ENCODE measurements around the gene TGFB1.
"Not testable (repeated sequence)": the region's sequence is repeated elsewhere in the genome, so short reads cannot be mapped to it uniquely, and the experiment has no call there.

TGFB1 gene

GRCh38 chr19:41346916-41347315, 6.8 kb downstream of the TGFB1 start:
- not testable (repeated sequence) for DNase-seq

- no peak for DNase-seq
Measured at GRCh38 chr19:41344162-41344561, 9.6 kb downstream of the TGFB1 start.

DNA sequence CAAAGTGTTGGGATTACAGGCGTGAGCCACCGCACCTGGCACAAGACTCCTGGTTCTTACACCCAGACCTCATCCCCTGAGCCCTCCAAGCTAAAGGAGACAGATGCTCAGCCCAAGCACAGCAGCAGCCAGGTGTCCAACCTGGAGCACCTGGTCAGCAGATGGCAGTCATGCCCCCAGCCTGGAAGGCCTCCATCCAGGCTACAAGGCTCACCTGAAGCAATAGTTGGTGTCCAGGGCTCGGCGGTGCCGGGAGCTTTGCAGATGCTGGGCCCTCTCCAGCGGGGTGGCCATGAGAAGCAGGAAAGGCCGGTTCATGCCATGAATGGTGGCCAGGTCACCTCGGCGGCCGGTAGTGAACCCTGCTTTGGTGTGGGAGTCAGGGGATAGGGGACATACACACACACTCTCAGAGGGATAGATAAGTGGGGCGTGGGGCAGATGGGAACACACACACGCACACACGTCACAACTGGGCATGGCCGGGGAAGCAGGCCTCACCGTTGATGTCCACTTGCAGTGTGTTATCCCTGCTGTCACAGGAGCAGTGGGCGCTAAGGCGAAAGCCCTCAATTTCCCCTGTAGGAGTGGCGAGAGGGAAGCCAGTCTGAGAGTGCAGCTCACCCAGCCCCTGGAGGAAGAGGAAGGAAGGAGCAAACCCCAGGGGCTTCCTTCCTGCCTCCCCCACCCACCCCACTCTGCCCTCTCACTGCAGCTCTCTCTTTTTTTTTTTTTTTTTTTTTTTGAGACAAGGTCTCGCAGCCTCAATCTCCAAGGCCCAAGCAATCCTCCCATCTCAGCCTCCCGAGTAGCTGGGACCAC, 11.8 kb downstream of the TGFB1 start:
- DNase-seq, result no peak

DNA sequence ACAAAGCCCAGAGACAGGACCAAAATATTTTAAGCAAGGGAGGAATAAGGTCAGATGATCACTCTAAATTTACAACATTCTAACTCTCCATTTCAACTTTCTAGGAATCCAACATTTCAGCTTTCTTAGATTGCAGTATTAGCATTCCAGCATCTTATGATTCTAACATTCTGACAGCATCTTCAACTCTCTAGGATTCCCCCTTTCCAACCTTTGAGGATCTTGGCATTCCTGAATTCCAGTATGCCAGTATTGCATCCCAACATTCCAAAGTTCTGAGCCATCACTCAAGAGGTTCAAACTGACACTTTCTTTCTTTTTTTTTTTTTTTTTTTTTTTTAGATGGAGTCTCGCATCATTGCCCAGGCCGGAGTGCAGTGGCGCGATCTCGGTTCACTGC, 13.8 kb downstream of the TGFB1 start:
- no peak for DNase-seq

- DNase-seq, result no peak
Measured at GRCh38 chr19:41335467-41335866, 18.3 kb downstream of the TGFB1 start.

DNA sequence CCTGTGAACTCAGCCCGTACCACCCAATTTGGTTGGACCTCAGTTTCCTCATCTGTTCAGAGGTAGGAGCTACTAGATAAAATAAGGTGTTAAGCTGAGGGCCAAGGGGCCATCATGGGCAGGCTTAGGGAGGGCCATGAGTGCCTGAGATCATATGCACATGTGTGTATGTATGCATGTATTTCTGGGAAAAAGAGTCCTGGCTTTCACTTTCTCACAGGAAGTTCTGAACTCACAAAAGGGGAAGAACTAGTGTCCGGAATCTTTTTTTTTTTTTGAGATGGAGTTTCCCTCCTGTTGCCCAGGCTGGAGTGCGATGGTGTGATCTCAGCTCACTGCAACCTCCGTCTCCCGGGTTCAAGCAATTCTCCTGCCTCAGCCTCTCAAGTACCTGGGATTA, 18.9 kb downstream of the TGFB1 start:
- DNase-seq, result no peak

DNA sequence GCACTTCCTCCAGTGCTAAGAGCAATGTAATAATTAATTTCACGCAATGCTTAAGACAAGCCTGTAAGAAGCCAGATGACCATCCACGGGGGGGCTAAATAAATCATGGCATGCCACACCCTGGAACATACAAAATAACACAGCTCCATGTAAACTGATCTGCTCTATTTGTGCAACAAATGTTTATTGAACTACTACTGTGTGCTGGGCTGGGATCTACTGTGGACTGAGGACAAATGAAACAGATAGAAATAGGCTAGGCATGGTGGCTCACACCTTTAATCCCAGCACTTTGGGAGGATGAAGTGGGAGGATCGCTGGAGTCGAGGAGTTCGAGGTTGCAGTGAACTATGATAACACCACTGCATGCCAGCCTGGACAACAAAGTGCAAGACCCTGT, 21.3 kb downstream of the TGFB1 start:
- no peak for DNase-seq

GRCh38 chr19:41332000-41332399, 21.7 kb downstream of the TGFB1 start:
- no peak for DNase-seq

- no peak for DNase-seq
Measured at GRCh38 chr19:41330946-41331678, 22.6 kb downstream of the TGFB1 start.

DNA sequence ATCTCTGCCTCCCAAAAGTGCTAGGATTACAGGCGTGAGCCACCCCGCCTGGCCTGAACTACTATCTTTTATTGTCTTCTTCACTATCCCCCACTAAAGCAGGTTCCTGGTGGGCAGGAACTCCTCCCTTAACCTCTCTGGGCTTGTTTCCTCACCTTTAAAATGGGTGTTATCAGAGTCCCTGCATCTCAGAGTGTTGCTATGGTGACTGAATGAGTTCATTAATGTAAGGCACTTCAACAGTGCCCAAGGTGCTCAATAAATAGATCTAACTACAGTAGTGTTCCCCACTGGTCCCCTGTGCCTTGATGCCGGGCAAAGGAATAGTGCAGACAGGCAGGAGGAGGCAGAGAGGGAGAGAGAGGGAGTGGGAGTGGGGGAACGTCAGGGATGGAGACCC, 23.2 kb downstream of the TGFB1 start:
- no peak for DNase-seq

DNA sequence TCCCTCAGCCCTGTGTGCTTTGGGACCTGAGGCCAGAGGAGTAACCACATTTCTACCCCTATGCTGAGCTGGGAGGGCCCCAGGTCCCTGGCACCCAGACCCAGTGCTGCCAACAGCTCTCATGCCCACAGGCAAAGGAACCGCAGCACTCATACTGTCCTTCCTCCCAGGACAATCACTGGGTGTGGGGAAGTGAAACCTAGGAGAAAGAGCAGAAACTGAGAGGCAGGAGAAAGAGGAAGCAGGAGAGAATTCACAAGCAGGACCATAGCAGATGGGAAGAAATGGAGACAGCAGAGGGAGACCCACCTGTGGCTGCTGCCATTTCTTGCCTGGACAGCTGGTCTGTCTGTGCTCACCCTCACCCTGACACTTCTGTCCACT, 24.9 kb downstream of the TGFB1 start:
- DNase-seq, result no peak

- DNase-seq, result no peak
Measured at GRCh38 chr19:41328157-41328841, 25.4 kb downstream of the TGFB1 start.

DNA sequence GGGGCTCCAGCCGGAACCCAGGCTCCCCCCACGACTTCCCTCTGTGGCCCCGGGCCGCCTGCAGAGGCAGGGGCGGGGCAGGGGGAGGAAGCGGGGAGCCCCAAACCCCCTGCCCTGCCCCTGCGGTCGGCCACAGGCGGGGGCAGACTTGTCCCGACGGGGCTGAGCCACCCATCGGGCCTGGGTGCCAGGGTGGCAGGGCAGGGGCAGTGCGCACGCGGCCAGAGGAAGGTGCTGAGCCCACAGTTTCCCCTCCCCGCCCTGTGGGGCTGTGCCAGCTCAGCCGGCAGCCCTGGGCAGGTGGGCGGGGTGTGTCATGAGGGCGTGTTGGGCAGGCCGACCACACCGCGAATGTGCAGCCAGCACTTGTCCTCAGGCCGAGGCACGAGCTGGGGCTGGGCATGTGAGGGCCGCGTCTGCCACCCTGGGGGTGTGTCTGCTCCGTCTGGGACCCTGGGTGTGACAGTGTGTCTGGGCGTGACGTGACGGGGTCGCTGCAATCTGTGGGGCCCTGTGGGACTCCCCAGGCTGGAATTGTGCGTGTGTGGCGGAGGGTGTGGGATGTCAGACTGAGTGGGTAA, 26.1 kb downstream of the TGFB1 start:
- peak; percentile 60 for DNase-seq

DNA sequence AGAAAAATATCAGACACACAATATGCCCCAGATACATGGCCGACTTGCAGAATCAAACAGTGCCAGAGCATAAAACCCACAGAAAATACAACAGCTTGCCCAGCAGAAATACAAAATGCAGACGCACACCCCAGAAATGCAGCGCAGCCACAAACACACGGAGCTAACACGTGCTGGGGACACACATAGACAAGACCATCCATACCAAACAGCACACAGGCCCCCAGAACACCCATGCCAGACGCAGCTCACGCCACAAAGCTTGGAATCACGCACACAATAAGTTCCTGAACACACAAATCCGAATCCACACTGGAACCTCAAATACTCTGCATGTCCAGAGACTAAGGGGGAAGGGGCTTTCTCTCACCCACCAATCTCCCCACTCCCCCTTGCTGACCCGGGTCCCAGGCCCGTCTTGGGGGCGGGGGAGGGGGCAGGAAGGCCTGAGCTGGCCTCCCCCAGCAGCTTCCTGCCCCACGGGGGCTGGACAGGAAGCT, 26.6 kb downstream of the TGFB1 start:
- peak; percentile 48 for DNase-seq

DNA sequence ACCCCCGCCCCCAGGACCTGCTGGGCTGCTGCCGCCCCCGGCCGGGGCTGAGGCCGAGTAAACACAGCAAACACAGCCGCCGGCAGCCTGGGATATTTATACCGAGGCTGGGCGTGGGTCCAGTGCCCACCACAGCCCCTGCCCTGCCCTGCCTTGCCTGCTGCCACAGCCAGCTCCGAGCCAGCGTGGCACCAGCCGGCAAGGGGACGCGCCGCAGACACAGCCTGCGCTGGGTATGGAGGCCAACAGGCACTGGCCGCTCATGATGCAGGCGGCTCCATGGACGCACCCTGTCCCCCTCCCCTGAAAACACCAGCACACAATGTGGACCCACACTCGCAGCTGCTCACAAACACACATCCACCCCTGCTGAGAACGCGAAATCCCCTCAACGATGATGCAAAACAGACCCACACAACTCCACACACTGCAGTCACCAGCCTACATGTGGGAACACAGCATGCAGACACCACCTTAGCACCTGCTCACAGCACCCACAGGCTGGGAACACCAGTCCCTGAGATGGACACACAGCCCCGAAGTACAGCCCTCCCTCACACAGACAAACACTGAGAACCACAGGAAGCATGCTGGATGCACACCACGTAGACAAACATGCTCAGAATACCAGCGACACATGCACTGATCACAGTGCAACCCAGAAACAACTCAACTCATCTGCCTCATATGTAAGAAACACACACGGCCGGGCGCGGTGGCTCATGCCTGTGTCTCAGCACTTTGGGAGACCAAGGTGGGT, 27.6 kb downstream of the TGFB1 start:
- DNase-seq, result peak; percentile 63

GRCh38 chr19:41325640-41325946, 28.1 kb downstream of the TGFB1 start:
- DNase-seq, result no peak

DNA sequence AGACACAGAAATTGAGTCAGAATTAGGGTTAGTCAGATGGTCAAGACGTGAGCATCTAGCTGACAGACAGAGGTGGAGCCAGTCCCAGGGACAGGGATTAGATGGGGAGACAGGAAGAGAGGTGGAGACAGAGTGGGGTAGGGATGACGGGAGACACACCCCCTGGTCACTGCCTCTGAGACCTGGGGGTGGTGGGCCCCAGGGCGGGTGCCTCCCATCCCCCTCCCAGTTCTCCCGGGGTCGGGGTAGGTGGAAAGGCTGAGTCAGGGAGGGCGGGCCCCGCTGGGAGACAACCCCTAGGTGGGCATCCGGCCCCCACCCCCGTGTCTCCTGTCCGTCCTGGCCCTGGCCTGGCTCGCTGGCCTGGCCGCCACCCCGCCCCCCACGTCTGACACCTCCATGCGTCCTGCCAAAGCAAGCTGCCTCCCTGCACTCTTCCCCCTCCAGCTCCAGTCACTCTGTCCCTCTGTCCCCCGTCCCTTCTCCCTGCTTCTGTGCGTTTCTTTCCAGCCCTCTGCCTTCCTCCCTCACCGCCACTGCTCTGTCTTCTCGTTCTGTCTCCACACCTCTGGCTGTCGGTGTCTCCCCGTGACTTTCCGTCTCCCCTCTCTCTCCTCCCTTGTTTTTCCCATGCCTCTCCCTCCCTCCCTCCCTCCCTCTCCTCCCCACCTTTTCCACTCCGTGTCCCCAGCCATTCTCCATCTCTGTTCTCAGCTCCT, 28.6 kb downstream of the TGFB1 start:
- no peak for DNase-seq

DNA sequence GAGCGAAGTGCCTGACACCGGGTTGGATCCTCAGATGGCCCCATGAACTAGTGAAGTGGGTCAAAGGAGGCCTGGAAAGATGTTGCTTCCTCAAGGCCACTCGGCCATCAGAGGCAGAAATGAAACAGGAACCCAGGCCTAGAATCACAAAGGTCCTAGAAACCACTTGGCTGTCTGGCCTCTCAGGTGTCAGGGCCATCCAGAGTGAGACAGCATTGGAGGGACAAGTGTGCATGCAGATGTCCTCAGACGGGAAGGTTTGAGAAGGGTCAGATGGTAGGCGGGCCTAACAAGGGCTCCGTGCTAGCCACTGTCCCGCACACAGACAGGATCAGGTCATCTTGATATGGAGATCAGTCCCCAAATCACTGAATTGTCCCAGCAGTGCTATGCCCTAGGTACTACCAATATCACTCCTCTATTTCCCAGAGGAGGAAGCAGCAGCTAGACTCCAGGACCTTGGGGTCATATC, 29.5 kb downstream of the TGFB1 start:
- DNase-seq, result no peak

- DNase-seq, result no peak
Measured at GRCh38 chr19:41323430-41324125, 30.1 kb downstream of the TGFB1 start.

DNA sequence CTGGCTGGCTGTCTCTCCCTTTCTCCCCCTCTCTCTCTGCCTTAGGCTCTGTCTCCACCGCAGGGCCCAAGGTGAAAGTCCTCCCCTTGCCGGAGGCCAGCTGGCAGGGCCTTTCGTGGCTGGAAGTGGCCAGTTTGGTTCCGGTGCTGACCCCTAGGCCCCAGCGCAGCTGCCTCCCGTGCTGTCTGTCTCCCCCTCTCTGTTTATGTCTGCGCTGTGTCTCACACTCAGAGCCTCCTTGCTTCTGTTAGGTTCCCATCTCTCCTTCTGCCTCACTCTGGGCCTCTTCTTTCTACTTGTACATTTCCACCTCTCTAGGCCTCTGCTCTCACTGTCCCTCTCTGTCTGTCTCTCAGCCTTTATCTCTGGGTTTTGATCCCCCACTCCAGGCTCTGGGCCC, 30.7 kb downstream of the TGFB1 start:
- no peak for DNase-seq

DNA sequence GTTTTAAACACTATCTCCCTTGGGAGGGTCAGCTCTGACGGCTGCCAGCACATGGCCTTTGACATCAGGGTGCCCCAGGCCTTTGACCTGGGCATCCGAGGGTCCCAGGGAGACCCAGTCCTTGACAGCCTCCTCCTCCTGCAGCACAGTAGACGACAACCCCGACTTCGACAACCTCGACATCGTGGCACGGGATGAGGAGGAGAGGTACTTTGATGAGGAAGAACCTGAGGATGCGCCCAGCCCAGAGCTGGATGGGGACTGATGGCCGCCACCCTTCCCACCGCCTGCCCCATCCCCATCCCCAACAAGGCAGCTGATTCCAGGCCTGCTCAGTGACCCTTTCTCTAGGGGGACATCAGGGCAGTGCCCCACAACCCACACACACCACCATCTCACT, 31.3 kb downstream of the TGFB1 start:
- DNase-seq, result no peak

All from right kidney (tissue), 1 donor.